ENCODE data around the gene HCK. TPM values are rescaled to one million over a fixed set of nuclear protein-coding genes. Genes with fewer than 3 reads are reported as not detected.

HCK gene
- total RNA-seq, 2 experiments from 2014 or later: 0.67 to 1.0 TPM

DNA sequence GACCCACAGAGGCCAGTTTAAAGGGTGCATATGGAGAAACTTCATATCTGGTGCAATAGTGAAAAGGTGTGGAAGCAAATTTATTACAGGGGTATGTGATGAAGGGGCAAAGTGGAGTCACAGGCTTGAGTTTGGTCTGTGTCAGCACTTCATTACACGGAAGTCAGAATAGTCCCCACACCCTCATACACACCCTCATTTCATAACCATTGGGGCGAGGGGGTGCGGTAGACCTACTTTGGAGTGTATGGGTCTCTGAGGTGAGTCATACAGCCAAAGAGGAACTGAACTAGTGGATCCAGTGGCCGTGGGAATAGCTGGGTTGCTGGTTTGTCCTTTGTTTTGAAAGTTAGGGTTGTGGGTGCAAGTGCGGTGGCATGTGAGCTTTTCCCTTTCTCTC lies 60.8 kb downstream of the HCK start:
- H3K27me3 ChIP-seq (ENCODE audit: control insufficient read depth in 1 of 2, insufficient read depth in 2 of 2, low read length in 2 of 2): no peaks in the 10 kb centered on the region
- H3K9me3 Mint-ChIP-seq: no peaks in the 10 kb centered on the region
- no peak overlapping the region for H3K4me3 ChIP-seq (ENCODE audit: low read length)
- H3K27me3 Mint-ChIP-seq: no peaks in the 10 kb centered on the region
- peak overlapping the region; percentile 65 for H3K4me3 Mint-ChIP-seq
- TF ChIP-seq, protein P1, sequence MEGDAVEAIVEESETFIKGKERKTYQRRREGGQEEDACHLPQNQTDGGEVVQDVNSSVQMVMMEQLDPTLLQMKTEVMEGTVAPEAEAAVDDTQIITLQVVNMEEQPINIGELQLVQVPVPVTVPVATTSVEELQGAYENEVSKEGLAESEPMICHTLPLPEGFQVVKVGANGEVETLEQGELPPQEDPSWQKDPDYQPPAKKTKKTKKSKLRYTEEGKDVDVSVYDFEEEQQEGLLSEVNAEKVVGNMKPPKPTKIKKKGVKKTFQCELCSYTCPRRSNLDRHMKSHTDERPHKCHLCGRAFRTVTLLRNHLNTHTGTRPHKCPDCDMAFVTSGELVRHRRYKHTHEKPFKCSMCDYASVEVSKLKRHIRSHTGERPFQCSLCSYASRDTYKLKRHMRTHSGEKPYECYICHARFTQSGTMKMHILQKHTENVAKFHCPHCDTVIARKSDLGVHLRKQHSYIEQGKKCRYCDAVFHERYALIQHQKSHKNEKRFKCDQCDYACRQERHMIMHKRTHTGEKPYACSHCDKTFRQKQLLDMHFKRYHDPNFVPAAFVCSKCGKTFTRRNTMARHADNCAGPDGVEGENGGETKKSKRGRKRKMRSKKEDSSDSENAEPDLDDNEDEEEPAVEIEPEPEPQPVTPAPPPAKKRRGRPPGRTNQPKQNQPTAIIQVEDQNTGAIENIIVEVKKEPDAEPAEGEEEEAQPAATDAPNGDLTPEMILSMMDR (IDR thresholded peaks at IDR 0.05): no peak
- ChIA-PET CTCF (no interaction called here), POLR2A (no interaction called here)
- DNase-seq (peak in 3 of 14 experiments; percentile 35 to 75 (median 68)), ATAC-seq (ENCODE audit: poor library complexity) (no peak)
- no peaks in the 10 kb centered on the region for H3K9me3 ChIP-seq (ENCODE audit: control insufficient read depth in 1 of 2, insufficient read depth in 1 of 2, low read length in 2 of 2)
- H3K27ac Mint-ChIP-seq: peak overlapping the region; percentile 36
- H3K36me3 ChIP-seq (ENCODE audit: insufficient read depth, low read length): peaks cover 7% of the 10 kb centered on the region
- no peak overlapping the region for H3K27ac ChIP-seq (ENCODE audit: low read depth in 1 of 2, low read length in 2 of 2)
- peaks cover 66% of the 10 kb centered on the region for H3K4me1 Mint-ChIP-seq (ENCODE audit: low read depth)
- peaks cover 39% of the 10 kb centered on the region for H3K4me1 ChIP-seq (ENCODE audit: insufficient read depth, low read length)
- intact Hi-C loops (cut with DNase I, micrococcal nuclease): loop anchor here in 1 of 2 experiments (10.0 kb wide), 1 partner anchor 1702 kb away; the partner anchor contains the start of gene CHMP4B
- H3K36me3 Mint-ChIP-seq (ENCODE audit: low read depth): peaks cover 22% of the 10 kb centered on the region

DNA sequence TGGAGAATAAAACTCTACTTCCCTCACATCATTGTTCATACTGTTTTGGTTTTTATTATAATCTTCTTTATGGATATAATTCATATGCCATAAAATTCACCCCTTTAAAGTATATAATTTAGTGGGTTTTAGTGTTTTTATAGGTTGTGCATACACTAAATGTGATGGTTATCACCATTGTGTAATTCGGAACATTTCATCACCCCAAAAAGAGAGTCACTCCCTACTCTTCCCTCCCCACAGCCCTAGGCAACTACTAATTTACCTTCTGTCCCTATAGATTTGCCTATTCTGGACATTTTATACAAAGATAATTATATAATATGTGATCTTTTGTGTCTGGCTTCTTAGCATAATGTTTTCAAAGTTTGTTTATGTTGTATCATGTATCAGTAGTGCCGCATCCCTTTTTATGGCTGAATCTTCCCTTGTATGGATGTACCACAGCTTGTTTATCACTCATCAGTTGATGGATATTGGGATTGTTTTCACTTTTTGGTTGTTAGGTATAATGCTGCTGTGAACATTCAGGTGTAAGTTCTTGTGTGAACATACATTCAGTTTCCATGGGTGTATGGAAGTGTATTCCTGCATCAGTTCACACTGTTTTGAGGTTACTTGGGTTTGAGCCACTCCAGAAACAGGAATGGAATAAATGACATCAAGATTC lies 61.7 kb downstream of the HCK start:
- ATAC-seq (ENCODE audit: poor library complexity): no peak
- Mint-ChIP-seq H3K4me3 (peak overlapping the region; percentile 65), H3K9me3 (no peaks in the 10 kb centered on the region), H3K4me1 (ENCODE audit: low read depth) (peaks cover 69% of the 10 kb centered on the region), H3K36me3 (ENCODE audit: low read depth) (peaks cover 22% of the 10 kb centered on the region), H3K27ac (peak overlapping the region; percentile 36), H3K27me3 (no peaks in the 10 kb centered on the region)
- DNase-seq: no peak
- H3K9me3 ChIP-seq (ENCODE audit: control insufficient read depth in 1 of 2, insufficient read depth in 1 of 2, low read length in 2 of 2): no peaks in the 10 kb centered on the region
- H3K4me1 ChIP-seq (ENCODE audit: insufficient read depth, low read length): peaks cover 39% of the 10 kb centered on the region
- no peaks in the 10 kb centered on the region for H3K27me3 ChIP-seq (ENCODE audit: control insufficient read depth in 1 of 2, insufficient read depth in 2 of 2, low read length in 2 of 2)
- intact Hi-C loops (cut with DNase I, micrococcal nuclease): loop anchor here in 1 of 2 experiments (10.0 kb wide), 1 partner anchor 1701 kb away; the partner anchor contains the start of gene CHMP4B
- POLR2A ChIA-PET: no interaction called here
- CTCF ChIA-PET: no interaction called here
- no peak overlapping the region for H3K27ac ChIP-seq (ENCODE audit: low read depth in 1 of 2, low read length in 2 of 2)
- H3K4me3 ChIP-seq (ENCODE audit: low read length): no peak overlapping the region
- TF ChIP-seq, protein P1 (IDR thresholded peaks at IDR 0.05): no peak
- peaks cover 7% of the 10 kb centered on the region for H3K36me3 ChIP-seq (ENCODE audit: insufficient read depth, low read length)

DNA sequence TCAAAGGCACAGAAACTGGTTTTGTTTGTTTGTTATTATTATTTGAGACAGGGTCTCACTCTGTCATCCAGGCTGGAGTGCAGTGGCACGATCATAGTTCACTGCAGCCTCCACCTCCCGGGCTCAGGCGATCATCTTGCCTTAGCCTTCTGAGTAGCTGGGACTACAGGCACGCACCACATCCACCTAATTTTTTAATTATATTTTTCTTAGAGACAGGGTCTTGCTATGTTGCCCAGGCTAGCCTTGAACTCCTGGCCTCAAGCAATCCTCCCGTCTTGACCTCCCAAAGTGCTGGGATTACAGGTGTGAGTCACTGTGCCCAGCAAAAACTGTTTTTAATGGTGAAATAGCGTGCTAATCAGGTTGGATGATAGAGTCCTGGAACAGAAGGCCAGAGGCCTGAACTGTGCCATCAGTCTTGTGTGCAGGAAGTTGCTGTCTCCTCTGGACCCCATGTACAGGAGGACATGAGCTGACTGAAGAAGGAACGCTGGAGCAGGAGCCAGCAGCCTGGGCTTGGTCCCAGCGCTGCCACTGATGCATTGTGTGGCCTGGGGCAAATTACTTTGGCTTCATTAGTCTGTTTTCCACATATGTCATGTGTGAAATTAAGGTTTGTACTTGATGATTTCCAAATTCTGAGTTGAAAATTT lies 62.4 kb downstream of the HCK start:
- ChIA-PET POLR2A (no interaction called here), CTCF (no interaction called here)
- Mint-ChIP-seq H3K9me3 (no peaks in the 10 kb centered on the region), H3K27ac (no peak overlapping the region), H3K36me3 (ENCODE audit: low read depth) (peaks cover 19% of the 10 kb centered on the region), H3K4me1 (ENCODE audit: low read depth) (peaks cover 69% of the 10 kb centered on the region), H3K4me3 (no peak overlapping the region), H3K27me3 (no peaks in the 10 kb centered on the region)
- Histone ChIP-seq H3K4me3 (ENCODE audit: low read length) (no peak overlapping the region), H3K4me1 (ENCODE audit: insufficient read depth, low read length) (peaks cover 39% of the 10 kb centered on the region), H3K27me3 (ENCODE audit: control insufficient read depth in 1 of 2, insufficient read depth in 2 of 2, low read length in 2 of 2) (no peaks in the 10 kb centered on the region), H3K27ac (ENCODE audit: low read depth in 1 of 2, low read length in 2 of 2) (no peak overlapping the region), H3K36me3 (ENCODE audit: insufficient read depth, low read length) (peaks cover 7% of the 10 kb centered on the region), H3K9me3 (ENCODE audit: control insufficient read depth in 1 of 2, insufficient read depth in 1 of 2, low read length in 2 of 2) (no peaks in the 10 kb centered on the region)
- intact Hi-C loops (cut with DNase I, micrococcal nuclease): loop anchor here in 1 of 2 experiments (10.0 kb wide), 1 partner anchor 1700 kb away; the partner anchor contains the start of gene CHMP4B
- no peak for DNase-seq
- TF ChIP-seq, protein P1 (IDR thresholded peaks at IDR 0.05): no peak
- ATAC-seq (ENCODE audit: poor library complexity): no peak

All from CD4-positive, alpha-beta T cell (primary cell).